Activated naive CD8-positive, alpha-beta T cell treated with anti-CD3 and anti-CD28 coated beads, Interleukin-2, amount 50 U/mL, for 16 hours (primary cell): ENCODE results near the gene SMTN.

Experiments
- DNase-seq: peaks from one replicate; pipeline ENCODE4 v3.0.0-alpha.2; 2020; ENCODE audit warnings: low read depth, low spot score

The SMTN gene

DNA sequence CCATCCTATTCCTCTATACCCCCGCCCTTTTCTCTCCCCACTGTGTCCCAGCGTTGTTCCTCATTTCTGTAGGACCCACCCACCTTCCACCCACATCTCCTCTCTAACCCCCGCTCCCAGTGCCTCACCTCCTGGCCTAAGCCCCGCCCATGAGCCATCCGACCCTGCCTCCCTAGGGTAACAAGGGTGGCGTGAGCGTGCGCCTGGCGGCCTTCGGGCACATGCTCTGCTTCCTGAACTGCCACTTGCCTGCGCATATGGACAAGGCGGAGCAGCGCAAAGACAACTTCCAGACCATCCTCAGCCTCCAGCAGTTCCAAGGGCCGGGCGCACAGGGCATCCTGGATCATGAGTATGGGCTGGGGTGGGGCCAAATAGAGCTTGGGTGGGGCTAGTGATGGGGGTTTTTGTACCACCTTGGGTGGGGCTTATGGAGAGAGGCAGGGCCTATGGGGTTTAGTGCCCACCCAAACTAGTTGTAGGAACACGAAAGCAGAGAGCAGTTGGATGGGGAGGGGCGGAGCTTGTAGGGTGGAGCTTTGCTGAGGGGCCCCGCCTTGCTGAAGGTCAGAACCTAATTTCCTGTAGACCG, 46.2 kb downstream of the SMTN start:
- no peak for DNase-seq

DNA sequence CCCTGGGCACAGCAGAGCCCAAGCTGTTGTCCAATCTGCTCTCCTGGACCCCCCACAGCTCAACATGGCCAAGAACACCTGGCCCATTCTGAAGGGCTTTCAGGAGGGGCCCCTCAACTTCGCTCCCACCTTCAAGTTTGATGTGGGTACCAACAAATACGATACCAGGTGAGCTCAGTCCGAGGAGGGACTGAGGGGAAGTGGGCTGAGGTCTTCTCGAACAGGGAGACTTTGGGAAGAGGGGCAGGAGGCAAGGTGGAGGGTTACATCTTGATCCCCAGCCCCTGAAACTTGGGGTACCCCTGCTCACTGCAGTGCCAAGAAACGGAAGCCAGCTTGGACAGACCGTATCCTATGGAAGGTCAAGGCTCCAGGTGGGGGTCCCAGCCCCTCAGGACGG, 47.0 kb downstream of the SMTN start:
- no peak for DNase-seq

DNA sequence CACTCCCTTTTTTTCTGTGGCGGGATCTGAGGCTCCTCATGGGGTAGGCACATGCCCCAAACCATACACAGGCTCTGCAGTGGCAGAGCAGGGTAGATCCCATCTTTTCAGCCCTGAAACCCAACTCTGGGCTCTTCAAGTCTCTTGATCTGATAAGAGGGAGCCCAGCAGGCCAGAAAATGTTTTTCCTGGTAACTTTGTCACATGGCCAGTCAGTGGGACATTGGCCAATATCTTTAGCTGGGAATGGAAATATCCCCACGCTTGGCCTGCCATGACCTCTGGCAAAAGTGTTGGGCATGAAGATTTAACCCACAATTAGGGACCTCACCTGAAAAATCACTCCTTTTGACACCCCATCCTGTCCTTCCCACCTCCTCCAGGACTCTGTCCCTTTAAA, 49.8 kb downstream of the SMTN start:
- DNase-seq: no peak

DNA sequence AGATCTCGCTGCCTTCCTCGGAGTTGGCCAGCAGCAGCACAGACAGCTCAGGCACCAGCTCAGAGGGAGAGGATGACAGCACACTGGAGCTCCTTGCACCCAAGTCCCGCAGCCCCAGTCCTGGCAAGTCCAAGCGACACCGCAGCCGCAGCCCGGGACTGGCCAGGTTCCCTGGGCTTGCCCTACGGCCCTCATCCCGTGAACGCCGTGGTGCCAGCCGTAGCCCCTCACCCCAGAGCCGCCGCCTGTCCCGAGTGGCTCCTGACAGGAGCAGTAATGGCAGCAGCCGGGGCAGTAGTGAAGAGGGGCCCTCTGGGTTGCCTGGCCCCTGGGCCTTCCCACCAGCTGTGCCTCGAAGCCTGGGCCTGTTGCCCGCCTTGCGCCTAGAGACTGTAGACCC, 52.8 kb downstream of the SMTN start:
- no peak for DNase-seq

DNA sequence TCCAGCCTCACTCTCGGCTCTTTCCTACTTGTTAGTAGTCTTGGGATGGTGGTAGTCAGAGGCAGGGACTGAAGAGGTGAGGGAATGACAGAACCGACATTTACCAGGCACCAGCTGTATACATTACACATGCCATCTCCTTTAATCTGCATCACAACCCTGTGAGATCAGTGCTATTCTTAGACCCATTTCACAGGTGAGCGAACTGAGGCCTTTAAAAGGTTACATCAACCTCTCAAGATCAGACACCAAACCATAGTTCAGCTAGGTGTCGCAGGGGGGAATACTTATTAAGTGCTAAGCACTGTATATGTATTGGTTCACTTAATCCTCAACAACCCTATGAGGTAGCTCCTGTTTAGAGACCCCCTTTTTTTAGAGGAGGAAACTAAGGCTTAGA, 53.6 kb downstream of the SMTN start:
- DNase-seq: no peak

DNA sequence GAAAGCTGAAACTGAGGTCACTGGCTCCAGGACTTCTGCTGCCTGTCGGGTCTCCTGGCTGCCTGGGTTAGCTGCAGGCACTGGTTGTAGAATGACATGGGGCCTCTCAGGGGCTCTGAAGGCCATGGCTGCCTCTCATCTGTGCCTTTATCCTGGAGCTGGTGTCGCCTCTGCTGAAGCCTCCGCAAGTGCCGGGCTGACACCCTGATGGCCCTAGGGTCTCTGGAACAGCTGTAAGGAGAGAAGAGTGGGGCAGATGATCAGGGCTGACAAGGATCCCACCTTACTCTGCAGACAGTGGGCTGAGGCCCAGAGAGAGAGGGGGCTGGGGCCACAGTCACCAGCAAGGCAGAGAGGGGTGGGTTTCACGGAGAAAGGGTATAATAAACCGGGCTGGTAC, 54.6 kb downstream of the SMTN start:
- DNase-seq: no peak

DNA sequence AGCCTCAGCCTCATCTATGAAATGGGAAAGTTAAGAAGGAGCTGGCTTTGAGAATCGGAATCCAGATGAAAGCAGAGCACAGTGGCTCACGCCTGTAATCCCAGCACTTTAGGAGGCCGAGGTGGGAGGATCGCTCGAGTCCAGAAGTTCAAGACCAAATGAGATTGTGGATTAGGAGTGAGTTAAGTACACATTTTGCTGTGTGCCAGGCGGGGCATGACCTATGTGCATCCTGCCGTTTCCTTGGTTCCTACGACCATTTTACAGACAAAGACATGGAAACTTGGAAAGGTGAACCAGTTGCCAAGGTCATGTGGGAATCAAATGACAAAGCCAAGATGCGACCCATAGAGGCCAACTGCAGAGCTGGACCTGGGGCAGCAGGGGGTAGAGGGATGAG, 55.0 kb downstream of the SMTN start:
- no peak for DNase-seq

DNA sequence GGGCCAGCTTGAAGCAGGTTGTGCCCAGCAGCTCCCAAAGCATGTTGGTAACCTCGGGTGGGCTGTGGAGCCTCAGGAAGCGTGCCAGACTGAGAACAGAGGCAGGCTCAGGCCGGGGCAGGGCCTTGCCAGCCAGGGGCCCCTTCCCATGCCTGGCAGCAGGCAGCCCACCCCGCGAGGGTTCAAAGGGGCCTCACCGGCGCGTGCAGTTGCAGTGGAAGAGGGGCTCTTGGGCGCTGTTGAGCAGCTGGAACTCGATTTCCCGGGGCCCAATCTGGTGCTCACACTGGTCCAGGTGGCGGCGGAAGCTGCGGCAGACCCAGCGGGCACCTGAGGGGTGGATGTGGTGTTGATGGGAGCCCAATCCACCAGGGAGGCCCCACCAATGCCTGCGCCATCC, 55.6 kb downstream of the SMTN start:
- no peak for DNase-seq

DNA sequence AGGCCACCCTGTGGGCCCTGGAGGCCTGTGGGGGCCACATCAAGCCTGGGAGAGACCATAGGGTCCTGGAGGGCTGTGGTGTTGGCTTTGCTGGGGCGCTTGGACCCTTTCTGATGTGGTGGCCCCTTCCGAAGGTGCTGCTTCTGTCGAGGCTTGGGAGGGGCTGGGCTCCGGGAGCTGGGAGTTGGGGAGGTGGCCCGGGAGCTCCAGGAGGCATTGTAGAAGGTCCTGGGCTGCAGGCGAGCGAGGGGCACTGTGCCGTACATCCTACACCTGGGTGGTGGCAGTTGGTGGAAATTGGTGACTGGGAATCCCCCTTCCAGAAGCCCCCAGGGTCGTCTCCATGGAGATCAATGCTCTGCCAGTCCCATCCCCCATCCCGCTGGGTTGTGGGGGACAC, 56.6 kb downstream of the SMTN start:
- DNase-seq: no peak

DNA sequence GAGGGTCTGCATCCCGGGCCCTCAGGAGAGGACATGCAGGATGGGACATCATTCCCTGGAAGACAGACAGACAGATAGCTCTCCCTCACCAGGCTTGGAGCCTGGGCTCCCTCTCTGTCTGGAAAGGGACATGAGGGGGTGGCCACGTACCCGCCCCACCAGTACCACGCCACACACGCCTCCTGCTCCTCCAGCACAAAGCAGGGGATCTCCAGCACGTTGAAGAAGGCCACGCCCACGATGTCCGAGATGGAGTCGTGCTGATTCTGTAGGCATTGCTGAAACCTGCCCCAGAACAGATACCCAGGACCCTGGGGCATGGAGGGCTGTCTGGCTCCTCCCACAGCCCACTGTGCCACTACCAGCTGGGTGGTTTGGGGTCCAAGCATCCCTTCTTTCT, 57.0 kb downstream of the SMTN start:
- no peak for DNase-seq

DNA sequence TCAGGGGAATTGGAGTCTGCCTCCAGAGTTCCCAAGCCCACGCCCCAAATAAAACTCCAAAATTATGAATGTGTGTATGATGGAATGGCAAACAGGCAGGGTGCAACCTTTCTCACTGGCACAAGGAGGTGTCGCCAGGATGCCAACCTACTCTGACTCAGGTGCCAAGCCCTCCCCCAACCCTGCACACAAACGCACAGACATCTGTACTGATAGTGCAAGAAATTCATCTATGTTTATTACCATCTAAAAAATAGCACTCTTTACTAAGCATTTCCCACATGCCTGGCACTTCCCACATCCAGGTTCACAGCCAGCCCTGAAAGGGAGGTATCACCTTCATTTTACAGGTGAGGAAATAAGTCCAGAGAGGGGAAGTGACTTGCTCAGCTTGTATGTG, 57.9 kb downstream of the SMTN start:
- DNase-seq: no peak

DNA sequence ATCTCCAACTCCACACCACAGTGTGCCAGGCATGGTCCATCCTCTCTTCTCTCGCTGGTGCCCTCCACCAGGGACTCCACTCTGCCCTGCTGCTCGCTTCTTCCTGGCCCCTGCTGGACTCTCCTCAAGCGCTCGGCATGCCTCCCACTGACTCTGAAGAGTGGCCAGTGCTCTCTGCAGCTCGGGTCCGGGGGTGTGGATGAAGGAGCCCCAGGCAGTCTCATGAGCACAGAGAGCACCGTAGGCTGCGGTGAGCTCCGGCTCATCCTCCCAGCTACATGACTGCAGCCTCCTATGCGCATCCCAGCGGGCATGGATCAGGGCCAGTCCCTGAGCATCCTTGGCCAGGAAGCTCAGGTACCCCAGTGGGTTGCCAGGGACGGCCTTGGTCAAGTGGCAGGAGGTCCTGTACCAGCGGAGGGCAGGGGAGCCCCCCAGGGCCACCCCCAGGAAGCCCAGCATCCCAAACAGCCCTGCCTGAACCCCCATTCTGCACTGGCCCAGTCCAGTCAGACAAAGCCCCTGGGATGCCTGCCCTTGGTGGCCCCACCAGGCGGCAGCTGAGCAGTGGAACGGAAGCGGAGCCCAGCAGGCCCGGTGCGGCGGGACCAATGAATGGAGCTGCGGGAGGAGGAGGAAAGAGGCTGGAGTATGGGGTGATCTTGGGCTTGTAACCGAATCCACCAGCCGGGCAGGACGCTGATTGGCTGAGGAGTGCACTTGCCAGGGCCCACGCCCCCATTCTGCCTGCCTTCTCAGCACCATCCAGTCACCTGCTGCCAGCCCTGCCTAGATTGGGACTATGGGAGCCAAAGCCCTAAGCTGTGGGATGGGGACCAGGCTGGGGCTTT, 59.0 kb downstream of the SMTN start, which contains the start of gene PLA2G3:
Gene PLA2G3, minus strand, starts transcription at position 643 of the 851 bp plus-strand sequence. Its CDS starts 154 bp downstream, at position 489.
- no peak for DNase-seq

DNA sequence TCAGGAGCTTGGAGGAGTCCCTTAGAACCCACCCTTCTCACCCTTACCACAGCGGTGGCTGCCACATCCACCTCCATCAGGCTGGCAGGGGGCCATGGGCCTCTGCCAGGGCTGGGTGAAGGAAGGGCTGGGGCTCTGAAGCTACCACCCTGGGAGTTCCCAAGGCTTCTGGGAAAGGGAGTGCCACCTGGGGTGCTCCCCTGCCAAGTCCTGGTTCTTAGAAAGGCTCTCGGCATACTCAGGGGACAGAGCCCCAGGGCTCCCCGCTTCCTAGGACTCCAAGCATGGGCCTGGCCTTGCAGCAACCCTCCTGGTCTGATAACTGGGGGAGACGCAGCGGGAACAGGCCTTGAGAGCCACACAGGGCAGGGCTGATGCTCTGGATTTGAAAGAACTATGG, 59.6 kb downstream of the SMTN start:
- no peak for DNase-seq

DNA sequence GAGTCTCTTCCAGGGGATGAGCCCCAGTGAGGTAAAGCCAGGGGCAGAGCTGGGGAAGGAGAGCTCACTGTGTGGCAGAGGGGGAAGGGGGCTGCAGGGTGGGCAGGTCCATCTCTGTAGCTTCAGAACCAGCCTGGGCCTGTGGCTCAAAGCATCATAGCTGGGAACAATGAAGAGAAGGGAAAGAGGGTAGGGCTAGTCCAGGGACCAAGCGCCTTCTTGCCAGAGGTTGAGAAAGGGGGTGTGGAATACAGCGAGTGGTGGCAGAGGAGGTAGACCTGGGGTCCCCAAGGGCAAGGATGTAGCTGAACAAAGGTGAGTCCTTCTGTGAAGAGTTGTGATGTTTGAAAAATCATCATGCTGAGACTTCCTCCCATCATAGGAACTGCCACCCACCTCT, 60.4 kb downstream of the SMTN start:
- DNase-seq: no peak

DNA sequence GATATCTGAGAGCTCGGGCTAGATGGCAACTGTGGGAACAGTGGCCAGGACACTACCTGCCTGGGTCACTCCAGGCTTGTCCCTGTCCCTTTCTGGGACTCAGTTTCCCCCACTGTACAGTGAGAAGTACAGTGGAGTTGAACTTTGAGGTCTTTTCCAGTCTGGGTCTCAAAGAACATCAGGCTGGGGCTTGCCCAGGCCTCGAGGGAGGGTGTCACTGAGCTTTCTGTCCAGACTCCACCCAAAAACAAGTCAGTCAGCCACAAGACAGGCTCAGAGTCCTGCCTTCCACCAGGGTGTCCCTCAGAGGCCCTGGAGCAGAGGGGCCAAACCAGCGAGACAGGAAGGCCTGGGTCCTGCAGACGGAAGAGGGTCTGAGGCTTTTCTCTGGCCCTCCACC, 61.2 kb downstream of the SMTN start:
- no peak for DNase-seq

DNA sequence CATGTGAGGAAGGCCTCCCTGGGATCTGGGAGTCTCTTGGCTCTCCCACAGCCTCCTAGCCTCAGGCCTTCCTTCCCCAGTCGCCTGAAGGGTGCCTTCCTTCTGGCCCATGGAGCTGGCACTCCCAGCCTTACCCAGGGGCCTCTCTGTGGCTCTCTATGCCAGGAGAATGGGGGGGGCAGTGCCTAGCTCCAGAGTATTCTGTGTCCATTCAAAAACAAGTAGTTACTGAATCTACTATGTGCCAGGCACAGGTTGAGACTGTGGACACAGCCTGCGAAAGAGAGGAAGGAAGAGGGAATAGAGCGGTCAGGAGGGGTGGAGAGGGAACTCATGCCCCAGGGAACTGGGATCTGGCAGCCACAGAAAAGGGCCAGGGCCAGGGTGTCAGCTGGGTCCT, 61.9 kb downstream of the SMTN start:
- DNase-seq: no peak

DNA sequence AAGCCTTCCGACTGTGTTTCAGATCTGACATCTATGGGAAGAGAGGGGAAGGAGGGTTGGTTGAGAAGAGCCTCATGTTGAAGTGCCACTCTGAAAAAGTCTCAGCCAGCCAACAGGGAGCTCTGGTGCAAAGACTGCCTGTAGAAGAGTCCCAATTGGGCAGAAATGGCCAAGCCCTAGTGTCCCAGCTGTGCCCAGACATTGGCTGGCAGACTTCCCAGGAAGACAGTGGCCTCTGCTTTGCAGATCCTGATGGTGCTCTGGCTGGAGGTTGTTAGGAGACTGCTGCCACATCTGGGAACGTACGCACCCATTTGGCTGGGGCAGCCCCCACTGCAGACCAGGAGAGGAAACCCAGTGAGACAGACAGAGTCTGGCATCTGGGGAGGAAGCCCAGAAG, 62.4 kb downstream of the SMTN start:
- no peak for DNase-seq

DNA sequence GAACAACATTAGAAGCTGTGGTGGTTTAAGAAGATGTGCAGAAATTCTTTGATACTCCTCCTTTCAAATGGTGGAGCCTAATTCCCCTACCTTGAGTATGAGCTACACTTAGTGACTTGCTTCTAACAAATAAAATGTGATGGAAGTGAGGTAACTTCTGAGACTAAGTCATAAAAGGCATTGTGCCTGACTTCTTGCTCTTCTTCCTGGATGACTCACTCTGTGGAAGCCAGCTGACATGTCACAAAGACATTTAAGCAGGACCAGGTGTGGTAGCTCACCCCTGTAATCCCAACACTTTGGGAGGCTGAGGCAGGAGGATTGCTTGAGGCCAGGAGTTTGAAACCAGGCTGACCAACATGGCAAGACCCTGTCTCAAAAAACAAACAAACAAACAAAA, 63.1 kb downstream of the SMTN start:
- DNase-seq: no peak

DNA sequence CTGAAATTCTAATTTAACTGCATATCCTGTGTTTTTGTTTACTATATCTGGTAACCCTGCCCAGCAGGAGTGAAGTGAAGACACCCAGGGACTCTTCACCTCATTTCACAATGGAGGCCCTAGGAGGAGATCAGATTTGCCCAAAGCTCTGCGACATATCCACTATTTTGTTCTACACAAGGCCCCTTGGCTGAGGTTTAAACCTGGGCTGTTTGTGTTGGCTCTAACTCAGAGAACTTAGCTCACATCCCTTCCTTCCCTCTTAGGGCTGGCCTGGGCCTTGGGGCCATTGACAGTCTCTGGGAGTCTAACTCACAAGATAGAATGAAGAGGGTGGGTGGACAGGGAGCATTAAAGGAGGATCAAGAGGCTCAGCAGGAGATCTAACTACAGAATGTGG, 67.4 kb downstream of the SMTN start:
- no peak for DNase-seq

DNA sequence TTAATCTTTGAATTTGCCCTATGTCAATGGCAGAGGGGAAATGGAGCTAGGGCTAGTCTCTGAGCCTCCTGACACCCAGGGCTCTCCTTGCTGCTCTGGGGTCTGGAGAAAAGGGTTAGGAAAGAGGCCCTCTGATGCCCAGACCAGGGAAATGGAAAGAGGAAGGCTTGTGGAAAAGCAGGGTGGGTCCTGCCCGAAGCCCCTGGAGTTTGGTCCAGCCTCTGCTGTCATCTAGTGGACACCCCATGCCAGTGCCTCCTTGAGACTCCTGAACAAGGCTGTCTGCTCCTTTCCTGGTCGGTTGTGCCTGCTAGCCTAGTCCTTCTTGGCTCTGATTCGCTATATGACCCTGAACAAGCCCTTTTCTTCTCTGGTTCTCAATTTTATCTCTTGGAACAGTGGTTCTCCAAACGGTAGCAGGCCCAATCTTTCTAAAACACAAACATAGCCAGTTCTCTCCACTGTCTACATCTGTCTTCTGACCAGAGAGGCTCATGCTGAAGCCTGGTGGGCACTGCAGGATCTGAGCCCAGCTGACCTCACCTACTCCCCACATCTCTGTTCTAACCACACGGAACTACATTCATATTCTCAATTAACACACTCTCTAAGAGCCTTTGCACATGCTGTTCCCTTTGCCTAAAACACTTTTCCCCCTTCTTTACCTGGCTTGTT, 68.0 kb downstream of the SMTN start:
- DNase-seq: no peak

DNA sequence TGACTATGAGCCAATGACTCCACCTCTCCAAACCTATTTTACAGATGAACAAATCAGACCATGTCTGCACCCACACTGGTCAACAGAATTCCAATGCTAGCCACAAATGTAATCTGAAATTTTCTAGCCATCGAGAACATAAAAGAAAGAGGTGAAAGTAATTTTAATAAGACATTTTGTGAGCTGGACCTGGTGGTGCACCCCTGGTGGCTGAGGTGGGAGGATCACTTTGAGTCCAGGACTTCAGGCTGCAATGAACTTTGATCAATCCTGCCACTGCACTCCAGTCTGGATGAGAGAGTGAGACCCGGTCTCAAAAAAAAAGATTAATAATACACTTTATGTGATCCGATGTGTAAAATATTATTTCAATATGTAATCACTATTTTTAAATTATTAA, 69.5 kb downstream of the SMTN start:
- no peak for DNase-seq

DNA sequence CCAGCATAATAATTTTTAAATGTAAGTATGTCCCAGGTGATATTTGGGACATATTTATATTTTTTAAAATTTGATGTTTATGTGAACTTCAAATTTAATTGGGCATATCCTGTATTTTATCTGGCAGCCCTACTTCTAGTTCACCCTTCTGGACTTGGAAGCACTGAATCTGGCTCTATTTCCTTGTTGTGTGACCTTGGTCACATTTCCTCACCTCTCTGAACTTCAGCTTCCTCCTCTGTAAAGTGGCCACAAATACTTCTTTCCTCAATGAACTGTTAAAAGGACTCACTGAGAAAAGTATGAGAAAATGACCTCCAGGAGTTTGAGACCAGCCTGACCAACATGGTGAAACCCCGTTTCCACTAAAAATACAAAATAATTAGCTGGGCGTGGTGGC, 70.8 kb downstream of the SMTN start:
- no peak for DNase-seq

DNA sequence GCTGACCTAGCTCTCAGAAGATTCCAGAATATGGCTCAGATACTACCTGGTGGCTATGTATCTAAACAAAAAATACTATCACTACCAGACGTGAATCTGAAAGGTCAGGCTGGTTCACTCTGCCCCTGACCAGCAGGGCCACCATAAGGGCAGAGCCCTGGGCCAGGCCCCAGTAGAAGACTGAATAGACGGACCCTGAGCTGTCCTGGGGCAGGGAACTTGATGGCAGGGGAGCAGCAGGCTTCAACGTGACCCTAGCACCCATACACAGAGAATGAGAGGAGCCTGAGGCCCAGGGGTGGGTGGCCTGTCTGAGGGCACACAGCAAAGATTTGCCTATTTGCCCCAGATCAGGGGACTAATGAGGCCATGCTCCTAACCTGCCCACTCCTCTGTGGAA, 72.2 kb downstream of the SMTN start:
- no peak for DNase-seq
